HepG2 (cell line): ENCODE data around the gene SLC1A2. TPM values are rescaled to one million over a fixed set of nuclear protein-coding genes. Genes with fewer than 3 reads are reported as not detected.

Experiments
- ATAC-seq: fragments of 200-7000 bp; cut with Tn5 transposase; 3 replicates; pipeline ENCODE4 v1.9.1; 2020; ENCODE audit warnings: mild to moderate bottlenecking, moderate library complexity
- BruUV-seq: library from RNA; stranded (reverse); fragments of 400-500 nt; replicated peaks from 2 replicates; lab custom pipeline; 2021; lab: Mats Ljungman, UMichigan
- CTCF ChIA-PET: fragments of 300-600 bp; formaldehyde crosslinking; extraction: SDS; loops from one replicate; lab custom pipeline; 2021; ENCODE audit warnings: low total read pairs, inconsistent platforms, low intra/inter-chr PET ratio; lab: Yijun Ruan, JAX
- POLR2A ChIA-PET: fragments of 350-600 bp; sonication (Branson Sonifier 250); formaldehyde crosslinking; loops from one replicate; lab custom pipeline; 2020; ENCODE audit warnings: antibody characterized with exemption, inconsistent platforms; lab: Yijun Ruan, JAX
- DNase-seq: peaks from one replicate; pipeline ENCODE4 v3.0.0-alpha.2; 2015; ENCODE audit warnings: low spot score
- FAIRE-seq: peaks from 3 replicates; lab custom pipeline; 2011; peaks lifted over from hg19 to GRCh38; lab: Jason Lieb, UNC
- H2AFZ ChIP-seq: one replicate; pipeline ENCODE4 v1.6.1; 2011; ENCODE audit warnings: low read length, inconsistent platforms
- H3K27ac ChIP-seq: fragments of 300-600 bp; 3 replicates; pipeline ENCODE4 v1.8.0; 2011; ENCODE audit warnings: mixed run types, mild to moderate bottlenecking, mixed read lengths, low read length, inconsistent platforms; ENCODE audit not compliant: insufficient read depth; ENCODE audit errors: extremely low read length
- H3K27me3 ChIP-seq, 2 experiments: fragments of 200-600 bp in 1 of 2; 2 replicates in 1 of 2; 3 replicates in 1 of 2; pipeline versions ENCODE4 v1.6.0 to v1.8.0; 2011; ENCODE audit warnings: low read length in 2 of 2, mild to moderate bottlenecking in 2 of 2, moderate library complexity in 2 of 2, inconsistent platforms in 1 of 2; ENCODE audit not compliant: insufficient read depth in 2 of 2, control insufficient read depth in 1 of 2
- H3K36me3 ChIP-seq, 2 experiments: fragments of 200-600 bp in 1 of 2; replicated peaks in 1 of 2; 2 replicates in 1 of 2; 3 replicates in 1 of 2; pipeline versions ENCODE4 v1.5.1 to v1.8.0; 2011; ENCODE audit warnings: low read length in 2 of 2, inconsistent platforms in 1 of 2; ENCODE audit not compliant: insufficient read depth in 2 of 2, control insufficient read depth in 1 of 2
- H3K4me1 ChIP-seq: 2 replicates; pipeline ENCODE4 v1.5.1; 2012; ENCODE audit warnings: low read length, inconsistent platforms; ENCODE audit not compliant: insufficient read depth
- H3K4me2 ChIP-seq: 2 replicates; pipeline ENCODE4 v1.6.0; 2011; ENCODE audit warnings: low read depth, low read length, inconsistent platforms
- H3K4me3 ChIP-seq, 3 experiments: fragments of 200-600 bp in 1 of 3; sonication (generic), shearing (Covaris generic) in 1 of 3; replicated peaks in 1 of 3; 2 replicates each; pipeline ENCODE4 v1.5.1; 2011 to 2016; ENCODE audit warnings: low read length in 3 of 3, inconsistent platforms in 2 of 3, low read depth in 2 of 3, mild to moderate bottlenecking in 2 of 3, control low read depth in 1 of 3, mixed read lengths in 1 of 3; ENCODE audit not compliant: insufficient read depth in 1 of 3
- H3K79me2 ChIP-seq: one replicate; pipeline ENCODE4 v1.6.1; 2011; ENCODE audit warnings: low read length, inconsistent platforms; ENCODE audit not compliant: insufficient read depth
- H3K9ac ChIP-seq: 2 replicates; pipeline ENCODE4 v1.6.0; 2011; ENCODE audit warnings: mild to moderate bottlenecking, low read depth, low read length, inconsistent platforms; ENCODE audit not compliant: insufficient read depth
- H3K9me3 ChIP-seq: 2 replicates; pipeline ENCODE4 v1.5.1; 2012; ENCODE audit warnings: mild to moderate bottlenecking, low read length
- H4K20me1 ChIP-seq: 2 replicates; pipeline ENCODE4 v1.6.0; 2011; ENCODE audit warnings: inconsistent platforms, mild to moderate bottlenecking, low read length, moderate library complexity; ENCODE audit not compliant: insufficient read depth
- BCL6 ChIP-seq: IDR thresholded peaks from 2 replicates; pipeline ENCODE4 v1.6.1; 2016; ENCODE audit warnings: missing genetic modification reagents, missing compliant biosample characterization
- CCAR2 ChIP-seq: fragments of 200-400 bp; formaldehyde crosslinking; optimal IDR thresholded peaks from 2 replicates; pipeline ENCODE3; 2018; ENCODE audit warnings: low read depth, mild to moderate bottlenecking, low read length, moderate library complexity
- GATA4 ChIP-seq: sonication (generic); IDR thresholded peaks from 2 replicates; pipeline ENCODE4 v1.6.1; 2016; ENCODE audit warnings: antibody characterized with exemption, low read depth, borderline replicate concordance
- MATR3 ChIP-seq: sonication (generic); formaldehyde crosslinking; IDR thresholded peaks from 2 replicates; pipeline ENCODE4 v1.4.0; 2020; ENCODE audit warnings: missing genetic modification reagents
- MXD4 ChIP-seq: IDR thresholded peaks from 2 replicates; pipeline ENCODE4 v1.6.1; 2016; ENCODE audit warnings: mild to moderate bottlenecking, missing biosample characterization, missing genetic modification reagents
- NKX3-1 ChIP-seq: sonication (generic); formaldehyde crosslinking; IDR thresholded peaks from 2 replicates; pipeline ENCODE4 v1.5.0; 2020; ENCODE audit warnings: missing genetic modification reagents
- PRDM10 ChIP-seq: sonication (generic); formaldehyde crosslinking; IDR thresholded peaks from 2 replicates; pipeline ENCODE4 v1.4.0; 2020; ENCODE audit warnings: low read depth, missing genetic modification reagents
- RFXANK ChIP-seq: IDR thresholded peaks from 2 replicates; pipeline ENCODE4 v1.6.1; 2016
- ZFP82 ChIP-seq: sonication (generic); formaldehyde crosslinking; IDR thresholded peaks from 2 replicates; pipeline ENCODE4 v1.5.1; 2020; ENCODE audit warnings: mild to moderate bottlenecking, missing genetic modification reagents, borderline replicate concordance
- ZNF451 ChIP-seq: sonication (generic); formaldehyde crosslinking; IDR thresholded peaks from 2 replicates; pipeline ENCODE4 v1.5.0; 2020; ENCODE audit warnings: mild to moderate bottlenecking, missing genetic modification reagents
- ZNF615 ChIP-seq: sonication (generic); formaldehyde crosslinking; IDR thresholded peaks from 2 replicates; pipeline ENCODE4 v1.5.0; 2020; ENCODE audit warnings: mild to moderate bottlenecking, missing genetic modification reagents, borderline replicate concordance
- ZNF780A ChIP-seq: sonication (generic); formaldehyde crosslinking; IDR thresholded peaks from 2 replicates; pipeline ENCODE4 v1.8.0; 2022; ENCODE audit warnings: mild to moderate bottlenecking, missing genetic modification reagents, moderate library complexity
- WGBS: methylation state at CpG from one replicate; pipeline ENCODE4 v1.1.6; 2017; ENCODE audit warnings: low lambda C conversion rate; 5-methylcytosine and 5-hydroxymethylcytosine counted together
- in situ Hi-C: cut with HindIII; loops from 2 replicates; pipeline ENCODE4 v1.10.0; 2017; ENCODE audit warnings: low pct_unique_long_range_greater_than_20kb; ENCODE audit not compliant: extremely low pct_ligation_motif_present
- intact Hi-C: fragments of 100-400 bp; cut with micrococcal nuclease; formaldehyde crosslinking; loops from one replicate; pipeline ENCODE4 v1.10.0; 2022; ENCODE audit not compliant: unreplicated experiment
- polyA plus RNA-seq, 8 experiments: library from polyadenylated mRNA; depleted of rRNA in 3 of 8; stranded (reverse) in 7 of 8; unstranded in 1 of 8; fragments of >200 nt; fragmentation: Illumina TruSeq in 4 of 8; extraction: Trizol in 4 of 8; gene quantifications; 2 replicates each; pipeline versions ENCODE4 v1.2.1 to v1.2.3, GENCODE V29; 2011 to 2016; ENCODE audit warnings: low read depth in 4 of 8, missing spikeins in 1 of 8, mixed read lengths in 1 of 8; ENCODE audit not compliant: insufficient read depth in 1 of 8
- total RNA-seq, 5 experiments: library from RNA; depleted of rRNA; stranded (reverse); fragments of >200 nt; fragmentation: Illumina TruSeq; extraction: Trizol; gene quantifications; 2 replicates each; pipeline ENCODE4 v1.2.3, GENCODE V29; 2016; ENCODE audit warnings: low read depth in 1 of 5
- TF ChIP-seq, protein P1 (sequence below): sonication (generic); formaldehyde crosslinking; IDR thresholded peaks from 2 replicates; pipeline ENCODE4 v1.5.1; 2020; ENCODE audit warnings: mild to moderate bottlenecking, missing genetic modification reagents, moderate library complexity
- TF ChIP-seq, protein P2 (sequence below): sonication (generic); formaldehyde crosslinking; IDR thresholded peaks from 2 replicates; pipeline ENCODE4 v1.9.0; 2021; ENCODE audit warnings: missing genetic modification reagents, borderline replicate concordance

Gene SLC1A2
- total and polyA plus RNA-seq, 2 of the 13 experiments (the other 11 are each of a cell fraction or from before 2014, with no cell fraction given) = 23.2 to 43.2 TPM

DNA sequence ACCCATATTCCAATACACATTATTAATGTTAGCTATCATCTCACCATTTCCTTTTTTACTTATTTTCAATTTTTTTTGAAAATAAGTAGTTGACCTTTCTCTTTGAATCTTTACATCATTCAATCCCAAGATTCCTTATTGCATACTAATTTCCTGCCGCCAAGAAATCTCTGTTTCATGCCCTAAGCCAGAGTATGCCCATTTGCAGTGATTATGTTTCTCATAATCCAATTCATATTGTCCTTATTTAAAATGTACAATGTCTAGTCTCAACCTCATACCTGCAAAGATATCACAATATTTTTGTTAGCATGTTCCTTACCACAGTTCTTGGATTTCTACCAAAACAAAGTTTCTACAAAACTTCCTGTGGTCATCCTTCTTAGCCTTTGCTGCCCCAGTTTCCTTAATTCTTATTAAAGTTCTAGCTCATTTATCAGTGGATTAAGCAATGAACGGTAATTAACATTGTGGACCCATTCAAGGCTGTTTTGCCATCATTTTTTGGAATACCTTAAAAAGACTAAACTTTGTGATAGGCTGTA is 205.1 kb downstream of the SLC1A2 start:
- no peaks in the 10 kb centered on the region for H3K9me3 ChIP-seq
- no peaks in the 10 kb centered on the region for H3K79me2 ChIP-seq
- in situ Hi-C loops = no loop called here
- no TSS peak for BruUV-seq
- H3K9ac ChIP-seq = no peak overlapping the region
- CTCF ChIA-PET = no interaction called here
- ATAC-seq = no peak
- H3K4me1 ChIP-seq = peaks cover 12% of the 10 kb centered on the region
- no peak overlapping the region for H3K27ac ChIP-seq
- TF ChIP-seq RFXANK (CRISPR knock-in tag) (no peak), ZNF615 (no peak), CCAR2 (no peak)
- intact Hi-C loops = no loop called here
- WGBS = 29% methylated on average over 2 of the region's 2 CpGs
- H4K20me1 ChIP-seq = no peaks in the 10 kb centered on the region
- no peak overlapping the region for H3K4me2 ChIP-seq
- POLR2A ChIA-PET = no interaction called here
- DNase-seq = no peak
- H2AFZ ChIP-seq = no peak overlapping the region
- H3K27me3 ChIP-seq = peaks cover 0 to 4% of the 10 kb centered on the region in 2 experiments; a peak in 1 of 5 replicates
- no peak overlapping the region for H3K4me3 ChIP-seq
- no peaks in the 10 kb centered on the region for H3K36me3 ChIP-seq
- no peak for FAIRE-seq

GRCh38 chr11:35211952-35212351 is 207.4 kb downstream of the SLC1A2 start:
- H3K79me2 ChIP-seq = no peaks in the 10 kb centered on the region
- H3K27ac ChIP-seq = no peak overlapping the region
- CTCF ChIA-PET = no interaction called here
- DNase-seq (no peak), FAIRE-seq (no peak), ATAC-seq (no peak)
- intact Hi-C loops (no loop called here), in situ Hi-C loops (no loop called here)
- H2AFZ ChIP-seq = no peak overlapping the region
- H3K9ac ChIP-seq = no peak overlapping the region
- WGBS = 7% methylated on average over 3 of the region's 3 CpGs
- no peaks in the 10 kb centered on the region for H3K9me3 ChIP-seq
- no peak overlapping the region for H3K4me3 ChIP-seq
- H3K4me1 ChIP-seq = peaks cover 5% of the 10 kb centered on the region
- BruUV-seq = no TSS peak
- no peaks in the 10 kb centered on the region for H3K36me3 ChIP-seq
- H3K4me2 ChIP-seq = no peak overlapping the region
- POLR2A ChIA-PET = no interaction called here
- H4K20me1 ChIP-seq = no peaks in the 10 kb centered on the region
- no peaks in the 10 kb centered on the region for H3K27me3 ChIP-seq
- TF ChIP-seq, protein P1, sequence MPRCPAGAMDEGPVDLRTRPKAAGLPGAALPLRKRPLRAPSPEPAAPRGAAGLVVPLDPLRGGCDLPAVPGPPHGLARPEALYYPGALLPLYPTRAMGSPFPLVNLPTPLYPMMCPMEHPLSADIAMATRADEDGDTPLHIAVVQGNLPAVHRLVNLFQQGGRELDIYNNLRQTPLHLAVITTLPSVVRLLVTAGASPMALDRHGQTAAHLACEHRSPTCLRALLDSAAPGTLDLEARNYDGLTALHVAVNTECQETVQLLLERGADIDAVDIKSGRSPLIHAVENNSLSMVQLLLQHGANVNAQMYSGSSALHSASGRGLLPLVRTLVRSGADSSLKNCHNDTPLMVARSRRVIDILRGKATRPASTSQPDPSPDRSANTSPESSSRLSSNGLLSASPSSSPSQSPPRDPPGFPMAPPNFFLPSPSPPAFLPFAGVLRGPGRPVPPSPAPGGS (CRISPR knock-in tag) = no peak
- no peak for TF ChIP-seq BCL6 (CRISPR knock-in tag)
- no peak for TF ChIP-seq ZNF451
- TF ChIP-seq GATA4 = no peak
- no peak for TF ChIP-seq ZFP82 (CRISPR knock-in tag)
- TF ChIP-seq, protein P2, sequence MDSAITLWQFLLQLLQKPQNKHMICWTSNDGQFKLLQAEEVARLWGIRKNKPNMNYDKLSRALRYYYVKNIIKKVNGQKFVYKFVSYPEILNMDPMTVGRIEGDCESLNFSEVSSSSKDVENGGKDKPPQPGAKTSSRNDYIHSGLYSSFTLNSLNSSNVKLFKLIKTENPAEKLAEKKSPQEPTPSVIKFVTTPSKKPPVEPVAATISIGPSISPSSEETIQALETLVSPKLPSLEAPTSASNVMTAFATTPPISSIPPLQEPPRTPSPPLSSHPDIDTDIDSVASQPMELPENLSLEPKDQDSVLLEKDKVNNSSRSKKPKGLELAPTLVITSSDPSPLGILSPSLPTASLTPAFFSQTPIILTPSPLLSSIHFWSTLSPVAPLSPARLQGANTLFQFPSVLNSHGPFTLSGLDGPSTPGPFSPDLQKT (CRISPR knock-in tag) = no peak
- no peak for TF ChIP-seq PRDM10 (CRISPR knock-in tag)
- TF ChIP-seq ZNF780A (CRISPR knock-in tag) = no peak
- no peak for TF ChIP-seq NKX3-1 (CRISPR knock-in tag)
- TF ChIP-seq MATR3 (CRISPR knock-in tag) = no peak
- TF ChIP-seq MXD4 (CRISPR knock-in tag) = no peak
